WERI-Rb-1 (cell line): ENCODE data around the gene RAB20.

ENCODE experiments used
- DNase-seq: peaks from one replicate; pipeline ENCODE4 v3.0.0-alpha.2; 2020
- H3K27ac ChIP-seq: fragments of 250-450 bp; sonication (Bioruptor Pico); 2 replicates; pipeline ENCODE4 v1.5.1; 2020; ENCODE audit warnings: mild to moderate bottlenecking, moderate library complexity
- H3K27me3 ChIP-seq: fragments of 250-450 bp; sonication (Bioruptor Pico); 2 replicates; pipeline ENCODE4 v1.5.1; 2021; ENCODE audit warnings: mild to moderate bottlenecking, low read depth, moderate library complexity; ENCODE audit not compliant: insufficient read depth, severe bottlenecking
- H3K36me3 ChIP-seq: fragments of 250-450 bp; sonication (Bioruptor Pico); 2 replicates; pipeline ENCODE4 v1.5.1; 2020; ENCODE audit warnings: mild to moderate bottlenecking, moderate library complexity
- H3K4me3 ChIP-seq: 2 replicates; pipeline ENCODE4 v1.5.1; 2011; ENCODE audit warnings: low read depth, mild to moderate bottlenecking, control low read depth, low read length
- H3K9me3 ChIP-seq: fragments of 250-450 bp; sonication (Bioruptor Pico); 2 replicates; pipeline ENCODE4 v1.5.1; 2021; ENCODE audit warnings: mild to moderate bottlenecking, moderate library complexity; ENCODE audit not compliant: severe bottlenecking
- CTCF ChIP-seq: IDR thresholded peaks from 2 replicates; pipeline ENCODE4 v1.5.1; 2011; ENCODE audit warnings: low read depth, mild to moderate bottlenecking, control low read depth, inconsistent platforms, low read length

Gene RAB20

DNA sequence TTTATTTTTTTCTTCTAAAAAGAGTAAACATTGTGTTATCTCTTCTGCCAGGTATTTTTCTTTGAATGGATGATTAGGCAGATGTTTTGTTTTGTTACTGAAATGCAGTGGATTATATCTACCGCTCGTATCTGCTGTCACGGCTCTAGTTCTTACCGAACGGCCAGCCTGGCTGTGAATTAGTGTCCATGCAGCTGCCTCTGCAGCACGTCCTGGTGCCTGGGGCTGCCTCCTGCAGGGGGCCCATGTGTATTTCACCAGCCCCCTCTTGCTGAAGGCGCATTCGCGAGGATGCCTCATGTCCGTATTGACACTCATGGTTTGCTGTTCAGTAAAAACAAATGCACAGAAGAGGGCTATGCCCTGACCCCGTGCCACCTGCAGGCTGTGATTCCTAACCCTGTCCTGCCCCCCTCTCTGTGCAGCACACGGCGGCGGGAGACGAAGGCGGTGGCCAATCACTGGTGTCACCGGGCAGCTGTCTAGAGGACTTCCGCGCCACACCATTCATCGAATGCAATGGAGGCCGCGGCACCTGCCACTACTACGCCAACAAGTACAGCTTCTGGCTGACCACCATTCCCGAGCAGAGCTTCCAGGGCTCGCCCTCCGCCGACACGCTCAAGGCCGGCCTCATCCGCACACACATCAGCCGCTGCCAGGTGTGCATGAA is 49.9 kb downstream of the RAB20 start:
- Histone ChIP-seq H3K36me3 (peaks cover 6% of the 10 kb centered on the region), H3K27ac (no peak overlapping the region), H3K4me3 (no peak overlapping the region), H3K27me3 (no peaks in the 10 kb centered on the region), H3K9me3 (no peaks in the 10 kb centered on the region)
- peak; percentile 23; the same call in 1 of the 2 replicates for TF ChIP-seq CTCF
- DNase-seq, result no peak

- H3K9me3 ChIP-seq, result no peaks in the 10 kb centered on the region
- H3K36me3 ChIP-seq, result peaks cover 6% of the 10 kb centered on the region
- no peak for DNase-seq
- no peak for TF ChIP-seq CTCF
- H3K27ac ChIP-seq, result no peak overlapping the region
- no peak overlapping the region for H3K4me3 ChIP-seq
- H3K27me3 ChIP-seq, result no peaks in the 10 kb centered on the region
Measured at GRCh38 chr13:110509971-110510786, 51.3 kb downstream of the RAB20 start.

DNA sequence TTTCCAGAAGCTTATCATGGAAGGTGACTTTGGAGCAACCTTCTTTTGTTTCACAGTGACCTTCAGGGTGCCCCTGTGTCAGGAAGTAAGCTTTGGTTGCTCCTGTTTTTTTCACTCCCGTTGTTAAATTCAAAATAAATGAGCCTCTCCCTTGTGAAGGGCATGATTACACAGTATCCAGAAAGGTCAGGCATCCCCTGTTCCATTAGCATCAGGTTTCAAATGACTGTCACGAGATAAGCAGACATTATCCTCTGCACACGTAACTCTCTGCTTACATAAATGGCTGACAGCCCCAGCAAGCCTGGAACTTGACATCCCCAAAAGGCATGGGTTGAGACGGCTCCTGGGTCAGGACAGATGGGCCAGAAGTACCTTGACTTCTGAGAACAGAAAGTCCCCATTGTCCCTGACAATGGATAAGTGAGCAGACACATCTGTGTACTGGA is 52.0 kb downstream of the RAB20 start:
- no peak for DNase-seq
- Histone ChIP-seq H3K4me3 (no peak overlapping the region), H3K9me3 (no peaks in the 10 kb centered on the region), H3K36me3 (peaks cover 6% of the 10 kb centered on the region), H3K27ac (no peak overlapping the region), H3K27me3 (no peaks in the 10 kb centered on the region)
- TF ChIP-seq CTCF, result no peak

GRCh38 chr13:110507678-110508381 is 53.7 kb downstream of the RAB20 start:
- no peak for TF ChIP-seq CTCF
- H3K27ac ChIP-seq, result no peak overlapping the region
- no peak overlapping the region for H3K4me3 ChIP-seq
- H3K9me3 ChIP-seq, result no peaks in the 10 kb centered on the region
- peaks cover 23% of the 10 kb centered on the region for H3K36me3 ChIP-seq
- H3K27me3 ChIP-seq, result no peaks in the 10 kb centered on the region
- no peak for DNase-seq

DNA sequence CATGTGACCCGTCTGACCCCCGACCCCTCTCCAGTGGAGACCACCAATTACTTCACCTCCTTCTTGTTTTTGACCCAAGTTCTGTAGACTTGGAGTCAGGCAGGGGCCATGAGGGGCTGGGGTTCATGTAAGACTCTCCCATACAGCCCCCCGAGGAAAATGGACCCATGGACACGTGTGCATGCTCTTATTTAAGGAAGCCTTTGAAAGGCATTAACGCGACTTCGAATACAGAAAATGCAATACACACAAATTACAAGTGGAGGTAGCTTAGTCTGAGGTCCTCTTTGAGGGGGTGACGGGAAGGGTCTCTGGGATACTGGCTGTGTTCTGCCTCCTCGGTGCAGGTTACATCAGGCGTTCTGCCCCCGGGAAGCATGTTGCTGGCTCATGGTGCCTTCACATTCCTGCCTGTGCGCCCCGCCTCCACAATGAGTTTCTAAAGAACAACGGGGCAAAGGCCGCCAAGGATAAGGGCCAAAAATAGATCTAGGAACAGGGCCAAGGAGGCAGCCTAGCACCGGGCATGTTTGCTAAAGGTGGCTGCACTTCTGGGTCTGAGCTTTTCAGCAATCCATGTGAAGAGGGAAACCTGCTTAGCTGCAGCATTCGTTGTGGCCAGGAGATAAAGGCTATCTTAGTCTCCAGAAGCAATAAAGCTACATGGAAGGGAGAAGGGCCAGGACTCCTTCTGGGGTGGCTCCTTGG is 54.5 kb downstream of the RAB20 start:
- no peak for DNase-seq
- Histone ChIP-seq H3K27ac (no peak overlapping the region), H3K27me3 (no peaks in the 10 kb centered on the region), H3K9me3 (no peaks in the 10 kb centered on the region), H3K4me3 (no peak overlapping the region), H3K36me3 (peaks cover 29% of the 10 kb centered on the region)
- no peak for TF ChIP-seq CTCF
